HG02970 (cell line): Measurements from ENCODE around the gene CBR1.

Experiments used
- ATAC-seq: cut with Tn5 transposase; IDR thresholded peaks from one replicate; pipeline ENCODE4 v1.9.1; 2021; ENCODE audit warnings: mild to moderate bottlenecking, moderate library complexity, moderate number of reproducible peaks; ENCODE audit not compliant: unreplicated experiment, low FRiP score

Gene CBR1

GRCh38 chr21:36111238-36111637 lies 41.4 kb downstream of the CBR1 start:
- no peak for ATAC-seq

DNA sequence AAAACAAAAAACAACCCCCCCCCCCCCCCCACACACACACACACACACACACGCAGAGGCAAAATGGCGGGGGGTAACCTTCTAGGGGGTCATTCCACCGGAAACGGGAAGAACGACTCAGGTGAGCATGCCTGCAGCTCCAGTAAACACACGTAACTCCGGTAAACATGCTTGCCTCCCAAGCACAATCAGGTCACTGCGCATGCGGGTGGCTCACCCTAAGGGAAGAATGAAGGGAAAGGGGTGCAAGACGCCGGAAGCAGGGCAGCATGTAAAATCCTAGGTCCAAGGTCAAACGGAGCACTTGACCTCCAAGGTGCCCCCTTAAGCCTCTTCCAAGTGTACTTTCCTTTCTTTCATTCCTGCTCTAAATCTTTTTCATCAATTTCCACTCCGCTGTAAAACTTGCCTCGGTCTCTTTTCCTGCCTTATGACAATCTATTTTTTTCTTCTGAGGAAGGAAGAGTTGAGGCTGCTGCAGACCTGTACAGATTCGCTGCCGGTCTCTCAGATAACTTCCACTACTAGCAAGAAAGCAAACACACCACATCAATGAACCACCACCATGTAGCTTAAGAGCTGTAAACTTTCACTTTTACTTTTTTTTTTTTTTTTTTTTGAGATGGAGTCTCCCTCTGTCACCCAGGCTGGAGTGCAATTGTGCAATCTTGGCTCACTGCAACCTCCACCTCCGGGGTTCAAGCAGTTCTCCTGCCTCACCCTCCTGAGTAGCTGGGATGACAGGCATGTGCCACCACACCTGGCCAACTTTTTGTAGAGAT lies 44.0 kb downstream of the CBR1 start:
- no peak for ATAC-seq

- ATAC-seq, result no peak
These were observed 45.4 kb downstream of the CBR1 start for GRCh38 chr21:36115138-36115730.

GRCh38 chr21:36117286-36117741 lies 47.5 kb downstream of the CBR1 start:
- no peak for ATAC-seq

- no peak for ATAC-seq
These were observed 50.6 kb downstream of the CBR1 start for GRCh38 chr21:36120304-36120888.
